CD1c-positive myeloid dendritic cell (primary cell): Measurements from ENCODE around the gene RAB14.

Source experiments
- DNase-seq: peaks from one replicate; pipeline ENCODE4 v3.0.0-alpha.2; 2016; ENCODE audit errors: extremely low spot score

Gene RAB14

GRCh38 chr9:121219530-121219929, 17.9 kb upstream of the RAB14 start:
- DNase-seq, result no peak

DNA sequence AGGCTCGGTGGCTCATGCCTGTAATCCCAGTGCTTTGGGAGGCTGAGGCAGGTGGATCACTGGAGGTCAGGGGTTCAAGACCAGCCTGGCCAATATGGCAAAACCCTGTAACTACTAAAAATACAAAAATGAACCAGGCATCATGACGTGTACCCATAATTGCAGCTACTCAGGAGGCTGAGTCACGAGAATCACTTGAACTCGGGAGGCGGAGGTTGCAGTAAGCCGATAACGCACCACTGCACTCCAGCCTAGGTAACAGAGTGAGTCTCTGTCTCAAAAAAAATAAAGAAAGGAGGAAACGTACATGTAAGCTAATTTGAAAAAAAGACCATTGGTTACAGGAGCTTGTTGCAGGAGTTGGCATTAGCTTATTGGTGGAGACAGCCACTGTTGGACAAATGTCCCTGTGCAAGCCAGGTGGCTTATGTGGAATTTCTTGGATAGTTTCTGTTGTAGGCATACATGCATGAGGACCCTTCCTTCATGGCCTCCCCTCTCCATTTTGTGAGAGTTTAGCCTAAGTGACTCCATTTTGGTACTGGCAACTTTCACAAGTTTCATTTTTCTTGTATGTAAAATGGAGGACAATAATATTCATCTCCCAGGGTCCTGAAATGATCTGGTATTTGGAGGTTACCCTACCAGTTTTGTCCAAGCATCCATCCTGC, 16.8 kb upstream of the RAB14 start:
- DNase-seq, result no peak

GRCh38 chr9:121217609-121218292, 16.1 kb upstream of the RAB14 start:
- peak; percentile 32 for DNase-seq

- peak; percentile 61 for DNase-seq
These were observed 14.7 kb upstream of the RAB14 start for GRCh38 chr9:121216271-121216805.

DNA sequence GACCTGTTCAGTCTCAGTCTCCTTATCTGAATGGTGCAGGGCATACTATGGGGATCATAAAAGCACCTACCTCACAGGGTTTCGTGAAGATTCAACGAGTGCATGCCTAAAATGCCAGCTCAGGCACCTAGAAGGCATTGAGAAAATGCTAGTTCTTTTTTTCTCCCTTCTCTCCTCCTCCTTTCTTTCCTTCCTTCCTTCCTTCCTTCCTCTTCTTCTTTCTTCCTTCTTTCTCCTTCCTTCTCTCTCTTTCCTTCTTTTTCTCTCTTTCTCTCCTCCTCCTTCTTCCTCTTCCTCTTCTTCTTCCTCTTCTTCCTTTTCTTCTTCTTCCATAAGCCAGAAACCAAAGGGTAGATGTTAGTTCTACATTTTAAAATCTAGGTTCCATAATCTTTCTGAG, 12.3 kb upstream of the RAB14 start:
- DNase-seq, result no peak

- DNase-seq, result peak; percentile 91
These were observed 11.6 kb upstream of the RAB14 start for GRCh38 chr9:121213136-121213806.

GRCh38 chr9:121210536-121210935, 8.9 kb upstream of the RAB14 start:
- DNase-seq, result no peak

DNA sequence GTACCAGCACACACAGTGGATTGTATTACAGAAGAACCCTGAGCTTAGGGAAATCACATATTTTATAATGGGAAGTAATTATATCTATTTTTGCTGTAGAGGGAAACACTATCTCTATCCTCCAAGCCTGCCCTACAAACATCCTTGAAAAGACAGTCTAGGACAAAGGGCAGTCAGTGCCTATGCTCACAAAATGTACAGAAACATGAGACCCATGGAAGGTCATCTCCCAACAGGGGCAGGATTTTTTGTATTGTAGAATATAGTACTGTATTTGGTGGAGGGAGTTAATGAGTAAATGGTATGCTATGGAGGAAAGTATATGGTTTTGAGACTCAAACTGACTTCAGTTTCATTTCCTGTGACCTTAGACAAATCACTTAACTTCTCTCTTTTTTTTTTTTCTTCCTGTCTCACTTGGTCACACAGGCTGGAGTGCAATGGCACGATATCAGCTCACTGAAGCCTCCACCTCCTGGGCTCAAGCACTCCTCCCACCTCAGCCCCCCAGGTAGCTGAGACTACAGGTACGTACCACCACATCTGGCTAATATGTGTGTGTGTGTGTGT, 5.8 kb upstream of the RAB14 start:
- peak; percentile 59 for DNase-seq

GRCh38 chr9:121206516-121207370, 5.1 kb upstream of the RAB14 start:
- DNase-seq, result no peak

- DNase-seq, result no peak
These were observed 2.9 kb upstream of the RAB14 start for GRCh38 chr9:121204611-121205010.

- no peak for DNase-seq
These were observed 2.5 kb upstream of the RAB14 start for GRCh38 chr9:121204121-121204520.

- peak; percentile 62 for DNase-seq
These were observed 478 bp downstream of the RAB14 start for GRCh38 chr9:121201045-121201737.

DNA sequence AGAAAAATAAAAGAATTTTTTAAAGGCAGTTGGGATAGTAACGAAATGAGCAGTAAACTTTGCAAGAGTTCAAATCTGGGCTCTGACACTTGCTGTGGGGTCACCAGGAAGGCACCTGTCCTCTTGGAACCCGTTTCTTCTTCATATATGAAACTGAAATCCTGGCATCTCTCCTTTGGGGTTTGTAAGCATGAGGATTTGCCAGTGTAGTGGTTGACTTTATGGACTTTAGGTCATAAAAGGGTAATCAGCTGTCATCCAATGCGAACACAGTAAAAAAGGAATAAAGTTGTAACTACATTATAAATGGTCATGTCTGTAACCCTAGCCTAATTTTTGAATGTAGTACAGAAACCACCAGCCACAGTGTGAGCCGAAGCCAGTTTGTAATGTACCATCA, 1.3 kb downstream of the RAB14 start:
- DNase-seq, result no peak

GRCh38 chr9:121199921-121200320, 1.7 kb downstream of the RAB14 start:
- DNase-seq, result peak; percentile 30

DNA sequence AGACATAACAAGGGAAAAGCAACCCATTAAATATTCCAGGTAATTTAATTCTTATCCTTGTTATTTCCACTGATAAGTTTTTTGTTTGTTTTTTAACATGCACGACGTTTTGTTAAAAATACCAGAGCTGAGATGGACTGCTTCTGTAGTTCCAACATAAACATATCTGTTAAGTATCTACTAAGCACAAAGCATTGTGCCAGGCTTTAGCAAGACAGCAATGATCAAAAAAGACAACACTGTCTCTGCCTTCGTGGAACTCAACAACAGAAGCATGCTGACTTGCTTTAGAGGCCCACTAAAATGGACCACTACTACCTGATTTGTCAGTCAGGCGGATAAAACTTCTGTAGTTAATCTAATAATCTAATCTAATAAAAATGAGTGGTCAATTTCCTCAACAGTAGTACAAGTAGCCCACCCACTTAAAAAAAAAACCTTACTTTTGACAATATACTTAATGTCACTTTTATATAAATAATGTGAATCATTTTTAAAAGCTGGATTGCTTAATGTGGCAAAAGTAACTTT, 3.1 kb downstream of the RAB14 start:
- no peak for DNase-seq

DNA sequence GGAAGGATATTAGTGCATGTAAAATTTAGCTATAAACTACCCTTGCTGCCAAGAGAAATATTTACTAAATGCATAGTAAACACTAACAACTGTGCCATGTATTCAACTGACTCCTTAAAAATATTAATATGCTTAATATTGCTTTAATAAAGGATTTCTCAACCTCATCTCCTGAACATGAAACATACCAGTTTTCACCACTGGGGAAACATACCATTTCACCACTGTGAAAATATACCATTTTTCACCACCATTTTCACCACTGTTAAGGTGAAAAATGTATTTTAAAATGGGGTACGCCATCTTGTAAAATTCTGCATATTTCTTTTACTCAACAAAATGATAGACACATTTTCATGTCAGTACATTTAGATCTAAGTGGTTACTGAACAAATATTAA, 4.5 kb downstream of the RAB14 start:
- DNase-seq, result no peak

DNA sequence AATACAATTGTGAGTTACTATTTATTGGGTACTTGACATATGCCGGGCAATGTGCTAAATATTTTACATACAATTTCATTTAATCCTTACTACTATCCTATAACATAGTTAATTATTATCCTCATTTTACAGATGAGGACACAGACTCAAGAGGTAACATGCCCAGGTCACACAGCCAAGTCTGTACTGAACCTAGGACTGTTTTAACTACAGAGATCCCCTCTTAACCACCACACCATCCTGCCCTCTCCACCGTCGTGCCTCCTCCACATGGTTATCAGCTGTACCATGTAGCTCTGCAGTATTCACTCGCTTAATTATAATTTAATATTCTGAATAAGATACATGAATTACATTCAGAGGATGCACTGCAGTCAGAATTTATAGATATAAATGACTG, 5.3 kb downstream of the RAB14 start:
- no peak for DNase-seq

- no peak for DNase-seq
These were observed 6.9 kb downstream of the RAB14 start for GRCh38 chr9:121194730-121195129.

GRCh38 chr9:121192959-121193640, 8.6 kb downstream of the RAB14 start:
- DNase-seq, result no peak

- DNase-seq, result no peak
These were observed 9.2 kb downstream of the RAB14 start for GRCh38 chr9:121192518-121192917.
